HepG2 (cell line): ENCODE data around the gene TLN1. TPM values are rescaled to one million over a fixed set of nuclear protein-coding genes. Genes with fewer than 3 reads are reported as not detected.
A peak's percentile ranks its signal among the peaks of the same experiment; 100 is the strongest.

Experiments used
- ATAC-seq: fragments of 200-7000 bp; cut with Tn5 transposase; 3 replicates; pipeline ENCODE4 v1.9.1; 2020; ENCODE audit warnings: mild to moderate bottlenecking, moderate library complexity
- BruUV-seq: library from RNA; stranded (reverse); fragments of 400-500 nt; replicated peaks from 2 replicates; lab custom pipeline; 2021; lab: Mats Ljungman, UMichigan
- CTCF ChIA-PET: fragments of 300-600 bp; formaldehyde crosslinking; extraction: SDS; loops from one replicate; lab custom pipeline; 2021; ENCODE audit warnings: low total read pairs, inconsistent platforms, low intra/inter-chr PET ratio; lab: Yijun Ruan, JAX
- POLR2A ChIA-PET: fragments of 350-600 bp; sonication (Branson Sonifier 250); formaldehyde crosslinking; loops from one replicate; lab custom pipeline; 2020; ENCODE audit warnings: antibody characterized with exemption, inconsistent platforms; lab: Yijun Ruan, JAX
- DNase-seq: peaks from one replicate; pipeline ENCODE4 v3.0.0-alpha.2; 2015; ENCODE audit warnings: low spot score
- FAIRE-seq: peaks from 3 replicates; lab custom pipeline; 2011; peaks lifted over from hg19 to GRCh38; lab: Jason Lieb, UNC
- H2AFZ ChIP-seq: one replicate; pipeline ENCODE4 v1.6.1; 2011; ENCODE audit warnings: low read length, inconsistent platforms
- H3K27ac ChIP-seq: fragments of 300-600 bp; 3 replicates; pipeline ENCODE4 v1.8.0; 2011; ENCODE audit warnings: mixed run types, mild to moderate bottlenecking, mixed read lengths, low read length, inconsistent platforms; ENCODE audit not compliant: insufficient read depth; ENCODE audit errors: extremely low read length
- H3K27me3 ChIP-seq, 2 experiments: fragments of 200-600 bp in 1 of 2; 2 replicates in 1 of 2; 3 replicates in 1 of 2; pipeline versions ENCODE4 v1.6.0 to v1.8.0; 2011; ENCODE audit warnings: low read length in 2 of 2, mild to moderate bottlenecking in 2 of 2, moderate library complexity in 2 of 2, inconsistent platforms in 1 of 2; ENCODE audit not compliant: insufficient read depth in 2 of 2, control insufficient read depth in 1 of 2
- H3K36me3 ChIP-seq, 2 experiments: fragments of 200-600 bp in 1 of 2; replicated peaks in 1 of 2; 2 replicates in 1 of 2; 3 replicates in 1 of 2; pipeline versions ENCODE4 v1.5.1 to v1.8.0; 2011; ENCODE audit warnings: low read length in 2 of 2, inconsistent platforms in 1 of 2; ENCODE audit not compliant: insufficient read depth in 2 of 2, control insufficient read depth in 1 of 2
- H3K4me1 ChIP-seq: 2 replicates; pipeline ENCODE4 v1.5.1; 2012; ENCODE audit warnings: low read length, inconsistent platforms; ENCODE audit not compliant: insufficient read depth
- H3K4me2 ChIP-seq: 2 replicates; pipeline ENCODE4 v1.6.0; 2011; ENCODE audit warnings: low read depth, low read length, inconsistent platforms
- H3K4me3 ChIP-seq, 3 experiments: fragments of 200-600 bp in 1 of 3; sonication (generic), shearing (Covaris generic) in 1 of 3; replicated peaks in 1 of 3; 2 replicates each; pipeline ENCODE4 v1.5.1; 2011 to 2016; ENCODE audit warnings: low read length in 3 of 3, inconsistent platforms in 2 of 3, low read depth in 2 of 3, mild to moderate bottlenecking in 2 of 3, control low read depth in 1 of 3, mixed read lengths in 1 of 3; ENCODE audit not compliant: insufficient read depth in 1 of 3
- H3K79me2 ChIP-seq: one replicate; pipeline ENCODE4 v1.6.1; 2011; ENCODE audit warnings: low read length, inconsistent platforms; ENCODE audit not compliant: insufficient read depth
- H3K9ac ChIP-seq: 2 replicates; pipeline ENCODE4 v1.6.0; 2011; ENCODE audit warnings: mild to moderate bottlenecking, low read depth, low read length, inconsistent platforms; ENCODE audit not compliant: insufficient read depth
- H3K9me3 ChIP-seq: 2 replicates; pipeline ENCODE4 v1.5.1; 2012; ENCODE audit warnings: mild to moderate bottlenecking, low read length
- H4K20me1 ChIP-seq: 2 replicates; pipeline ENCODE4 v1.6.0; 2011; ENCODE audit warnings: inconsistent platforms, mild to moderate bottlenecking, low read length, moderate library complexity; ENCODE audit not compliant: insufficient read depth
- AKAP8 ChIP-seq: sonication (generic); formaldehyde crosslinking; IDR thresholded peaks from 2 replicates; pipeline ENCODE4 v1.5.1; 2020; ENCODE audit warnings: mild to moderate bottlenecking, missing genetic modification reagents
- BHLHE40 ChIP-seq: IDR thresholded peaks from 2 replicates; pipeline ENCODE4 v1.6.1; 2011; ENCODE audit warnings: low read length, improper control_type of control experiment
- CENPT ChIP-seq: sonication (generic); formaldehyde crosslinking; IDR thresholded peaks from 2 replicates; pipeline ENCODE4 v1.8.0; 2022; ENCODE audit warnings: low read depth, mild to moderate bottlenecking, moderate library complexity, missing genetic modification reagents
- GATAD2A ChIP-seq: IDR thresholded peaks from 2 replicates; pipeline ENCODE4 v1.6.1; 2016
- SOX5 ChIP-seq: IDR thresholded peaks from 2 replicates; pipeline ENCODE4 v1.6.1; 2016; ENCODE audit warnings: borderline replicate concordance
- STAT5B ChIP-seq: sonication (generic); formaldehyde crosslinking; IDR thresholded peaks from 2 replicates; pipeline ENCODE4 v1.4.0; 2020; ENCODE audit warnings: missing genetic modification reagents
- TSC22D2 ChIP-seq: sonication (generic); formaldehyde crosslinking; IDR thresholded peaks from 2 replicates; pipeline ENCODE4 v1.5.1; 2020; ENCODE audit warnings: missing genetic modification reagents, mild to moderate bottlenecking, borderline replicate concordance
- U2AF2 ChIP-seq: fragments of 200-400 bp; formaldehyde crosslinking; IDR thresholded peaks from 2 replicates; pipeline ENCODE4 v1.6.1; 2017; ENCODE audit warnings: low read depth, mild to moderate bottlenecking, low read length
- ZBTB20 ChIP-seq: sonication (generic); formaldehyde crosslinking; IDR thresholded peaks from 2 replicates; pipeline ENCODE4 v1.8.1; 2023; ENCODE audit warnings: missing genetic modification reagents, low read depth, mild to moderate bottlenecking, borderline replicate concordance
- ZNF678 ChIP-seq: sonication (generic); formaldehyde crosslinking; IDR thresholded peaks from 2 replicates; pipeline ENCODE4 v1.4.0; 2020; ENCODE audit warnings: mild to moderate bottlenecking, missing genetic modification reagents
- WGBS: methylation state at CpG from one replicate; pipeline ENCODE4 v1.1.6; 2017; ENCODE audit warnings: low lambda C conversion rate; 5-methylcytosine and 5-hydroxymethylcytosine counted together
- in situ Hi-C: cut with HindIII; loops from 2 replicates; pipeline ENCODE4 v1.10.0; 2017; ENCODE audit warnings: low pct_unique_long_range_greater_than_20kb; ENCODE audit not compliant: extremely low pct_ligation_motif_present
- intact Hi-C: fragments of 100-400 bp; cut with micrococcal nuclease; formaldehyde crosslinking; loops from one replicate; pipeline ENCODE4 v1.10.0; 2022; ENCODE audit not compliant: unreplicated experiment
- polyA plus RNA-seq, 8 experiments: library from polyadenylated mRNA; depleted of rRNA in 3 of 8; stranded (reverse) in 7 of 8; unstranded in 1 of 8; fragments of >200 nt; fragmentation: Illumina TruSeq in 4 of 8; extraction: Trizol in 4 of 8; gene quantifications; 2 replicates each; pipeline versions ENCODE4 v1.2.1 to v1.2.3, GENCODE V29; 2011 to 2016; ENCODE audit warnings: low read depth in 4 of 8, missing spikeins in 1 of 8, mixed read lengths in 1 of 8; ENCODE audit not compliant: insufficient read depth in 1 of 8
- total RNA-seq, 5 experiments: library from RNA; depleted of rRNA; stranded (reverse); fragments of >200 nt; fragmentation: Illumina TruSeq; extraction: Trizol; gene quantifications; 2 replicates each; pipeline ENCODE4 v1.2.3, GENCODE V29; 2016; ENCODE audit warnings: low read depth in 1 of 5

Gene TLN1
- total and polyA plus RNA-seq, 2 of the 13 experiments (the other 11 are each of a cell fraction or from before 2014, with no cell fraction given) = 35.2 to 51.8 TPM

- no peak for TF ChIP-seq TSC22D2
- no peak for TF ChIP-seq SOX5 (CRISPR knock-in tag)
- TF ChIP-seq AKAP8 (CRISPR knock-in tag) = no peak
- no peak for TF ChIP-seq CENPT (CRISPR knock-in tag)
- TF ChIP-seq ZNF678 (CRISPR knock-in tag) = no peak
- no peak for TF ChIP-seq STAT5B (CRISPR knock-in tag)
- TF ChIP-seq, all 625 proteins: peak for 0
These were observed 66.0 kb downstream of the TLN1 start (continued) for GRCh38 chr9:35666045-35666444.

- H3K79me2 ChIP-seq = peaks cover 10% of the 10 kb centered on the region
- H3K9me3 ChIP-seq = no peaks in the 10 kb centered on the region
- 29% methylated on average over 5 of the region's 5 CpGs for WGBS
- H3K4me2 ChIP-seq = peak overlapping the region; percentile 82
- ChIA-PET CTCF (interaction anchor here (1.6 kb wide), 1 partner anchor 31 kb away, joined by 5 read pairs; no protein-coding TSS in a partner anchor), POLR2A (interaction anchor here (0.9 to 2.5 kb wide), 10 partner anchors 8 to 66 kb away, joined by 3 to 24 read pairs (median 6); partner anchors contain the start of genes CA9, CREB3 and TLN1)
- DNase-seq (no peak), FAIRE-seq (no peak), ATAC-seq (no peak)
- peak overlapping the region; percentile 83 for H3K9ac ChIP-seq
- in situ Hi-C loops = loop anchor here (5.0 kb wide), 1 partner anchor 62 kb away; no protein-coding TSS in a partner anchor
- no TSS peak for BruUV-seq
- H3K27ac ChIP-seq = peak overlapping the region; percentile 73
- H2AFZ ChIP-seq = no peak overlapping the region
- peaks cover 4 to 10% of the 10 kb centered on the region in 2 experiments; a peak in 3 of 5 replicates for H3K36me3 ChIP-seq
- H3K4me1 ChIP-seq = peaks cover 80% of the 10 kb centered on the region
- TF ChIP-seq GATAD2A (CRISPR knock-in tag) (no peak), ZBTB20 (no peak), BHLHE40 (no peak), U2AF2 (no peak)
- TF ChIP-seq, all 625 proteins: peak for 0
- intact Hi-C loops = no loop called here
- Histone ChIP-seq H3K4me3 (peak overlapping the region; percentile 21 to 85 (median 64)), H4K20me1 (no peaks in the 10 kb centered on the region), H3K27me3 (no peaks in the 10 kb centered on the region)
These were observed 66.5 kb downstream of the TLN1 start for GRCh38 chr9:35665471-35665818.
